WERI-Rb-1 (cell line): ENCODE results near the gene PCED1B.

Experiments
- DNase-seq: peaks from one replicate; pipeline ENCODE4 v3.0.0-alpha.2; 2020
- H3K27ac ChIP-seq: fragments of 250-450 bp; sonication (Bioruptor Pico); 2 replicates; pipeline ENCODE4 v1.5.1; 2020; ENCODE audit warnings: mild to moderate bottlenecking, moderate library complexity
- H3K27me3 ChIP-seq: fragments of 250-450 bp; sonication (Bioruptor Pico); 2 replicates; pipeline ENCODE4 v1.5.1; 2021; ENCODE audit warnings: mild to moderate bottlenecking, low read depth, moderate library complexity; ENCODE audit not compliant: insufficient read depth, severe bottlenecking
- H3K36me3 ChIP-seq: fragments of 250-450 bp; sonication (Bioruptor Pico); 2 replicates; pipeline ENCODE4 v1.5.1; 2020; ENCODE audit warnings: mild to moderate bottlenecking, moderate library complexity
- H3K4me3 ChIP-seq: 2 replicates; pipeline ENCODE4 v1.5.1; 2011; ENCODE audit warnings: low read depth, mild to moderate bottlenecking, control low read depth, low read length
- H3K9me3 ChIP-seq: fragments of 250-450 bp; sonication (Bioruptor Pico); 2 replicates; pipeline ENCODE4 v1.5.1; 2021; ENCODE audit warnings: mild to moderate bottlenecking, moderate library complexity; ENCODE audit not compliant: severe bottlenecking
- TF ChIP-seq, protein P1 (sequence below): IDR thresholded peaks from 2 replicates; pipeline ENCODE4 v1.5.1; 2011; ENCODE audit warnings: low read depth, mild to moderate bottlenecking, control low read depth, inconsistent platforms, low read length

The PCED1B gene

DNA sequence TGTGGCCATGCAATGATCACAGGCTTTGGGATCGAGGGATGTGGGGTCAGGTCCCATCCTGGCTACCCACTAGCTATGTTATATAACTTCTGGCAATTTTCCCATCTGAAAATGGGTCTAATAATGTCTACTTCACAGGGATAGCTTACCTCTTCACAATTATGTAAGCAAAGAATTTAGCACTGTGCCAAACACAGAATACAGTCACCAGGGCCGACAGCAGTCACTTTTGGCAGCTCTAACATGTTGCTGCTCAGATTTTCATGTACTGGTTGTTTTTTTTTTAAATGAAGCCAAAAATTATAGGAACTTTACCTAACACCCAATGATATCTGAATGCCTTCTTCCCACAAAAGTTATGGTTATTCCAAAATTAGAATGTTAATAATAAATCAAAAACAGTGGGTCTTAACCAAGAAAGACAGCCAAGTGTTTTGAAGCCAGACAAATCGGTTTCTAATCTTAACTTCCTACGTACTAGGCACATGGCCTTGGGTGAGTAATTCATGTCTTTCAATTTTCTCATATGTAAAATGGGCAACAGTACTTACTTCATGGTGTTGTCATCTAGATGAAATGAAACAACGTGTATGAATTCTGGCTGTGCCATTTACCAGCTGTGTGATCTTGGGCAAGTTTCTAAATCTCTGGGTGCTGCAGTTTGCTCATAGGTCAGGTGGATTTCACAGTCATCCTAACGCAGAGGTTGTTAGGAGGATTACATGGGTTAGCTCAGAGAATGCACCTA, 13.0 kb upstream of the PCED1B start:
- Histone ChIP-seq H3K4me3 (no peak overlapping the region), H3K27ac (no peak overlapping the region), H3K36me3 (no peaks in the 10 kb centered on the region), H3K27me3 (peaks cover 15% of the 10 kb centered on the region), H3K9me3 (no peaks in the 10 kb centered on the region)
- DNase-seq = no peak
- TF ChIP-seq, protein P1, sequence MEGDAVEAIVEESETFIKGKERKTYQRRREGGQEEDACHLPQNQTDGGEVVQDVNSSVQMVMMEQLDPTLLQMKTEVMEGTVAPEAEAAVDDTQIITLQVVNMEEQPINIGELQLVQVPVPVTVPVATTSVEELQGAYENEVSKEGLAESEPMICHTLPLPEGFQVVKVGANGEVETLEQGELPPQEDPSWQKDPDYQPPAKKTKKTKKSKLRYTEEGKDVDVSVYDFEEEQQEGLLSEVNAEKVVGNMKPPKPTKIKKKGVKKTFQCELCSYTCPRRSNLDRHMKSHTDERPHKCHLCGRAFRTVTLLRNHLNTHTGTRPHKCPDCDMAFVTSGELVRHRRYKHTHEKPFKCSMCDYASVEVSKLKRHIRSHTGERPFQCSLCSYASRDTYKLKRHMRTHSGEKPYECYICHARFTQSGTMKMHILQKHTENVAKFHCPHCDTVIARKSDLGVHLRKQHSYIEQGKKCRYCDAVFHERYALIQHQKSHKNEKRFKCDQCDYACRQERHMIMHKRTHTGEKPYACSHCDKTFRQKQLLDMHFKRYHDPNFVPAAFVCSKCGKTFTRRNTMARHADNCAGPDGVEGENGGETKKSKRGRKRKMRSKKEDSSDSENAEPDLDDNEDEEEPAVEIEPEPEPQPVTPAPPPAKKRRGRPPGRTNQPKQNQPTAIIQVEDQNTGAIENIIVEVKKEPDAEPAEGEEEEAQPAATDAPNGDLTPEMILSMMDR = no peak

DNA sequence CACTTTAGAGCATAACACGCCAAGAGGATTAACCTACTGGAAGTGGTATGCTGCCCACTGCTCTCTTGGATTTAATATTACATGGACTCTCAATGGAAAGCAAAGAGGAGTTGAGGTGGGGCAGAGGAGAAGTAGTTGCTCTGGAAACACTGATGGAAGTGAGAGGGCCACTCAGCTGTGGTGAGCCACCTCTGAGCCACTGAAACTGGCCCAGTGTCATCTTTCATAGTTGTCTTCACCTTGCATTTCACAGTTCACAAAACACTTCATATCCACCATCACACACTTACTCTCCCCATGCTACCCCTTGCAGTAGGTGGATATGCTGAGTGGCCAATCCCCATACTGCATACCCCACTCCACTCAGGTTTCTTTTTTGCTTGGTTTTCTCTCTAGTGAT, 12.2 kb upstream of the PCED1B start:
- H3K4me3 ChIP-seq = no peak overlapping the region
- no peak for DNase-seq
- H3K36me3 ChIP-seq = no peaks in the 10 kb centered on the region
- TF ChIP-seq, protein P1 = no peak
- no peaks in the 10 kb centered on the region for H3K9me3 ChIP-seq
- H3K27ac ChIP-seq = no peak overlapping the region
- peaks cover 15% of the 10 kb centered on the region for H3K27me3 ChIP-seq

DNA sequence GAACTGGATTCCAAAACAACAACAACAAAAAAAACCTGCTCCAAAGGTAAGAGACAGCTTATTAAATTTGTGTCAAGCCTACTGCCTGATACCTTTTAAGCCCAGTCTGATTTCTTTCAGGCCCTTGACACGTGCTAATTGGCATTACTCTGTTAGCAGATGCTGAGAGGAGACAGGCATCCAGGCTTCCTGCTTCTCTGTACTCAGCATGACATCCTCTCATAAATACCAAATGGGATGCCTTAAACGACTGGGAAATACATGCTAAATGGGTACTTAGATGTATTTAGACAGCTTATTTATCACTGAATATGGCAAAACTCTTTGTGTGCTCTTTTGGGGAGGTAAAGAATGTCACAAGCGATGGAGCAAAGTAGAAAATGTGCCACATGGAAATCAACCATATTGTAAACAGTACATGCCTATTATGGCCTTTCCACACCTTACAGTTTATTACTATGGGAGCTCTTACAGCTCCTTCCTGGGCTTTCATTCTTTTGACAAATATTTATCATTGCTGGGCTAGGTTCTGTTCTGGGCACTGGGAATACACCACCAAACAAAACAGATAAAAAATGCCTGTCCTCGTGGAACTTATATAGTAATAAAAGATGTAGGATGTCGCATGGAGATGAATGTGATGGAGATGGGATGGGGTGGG, 11.5 kb upstream of the PCED1B start:
- Histone ChIP-seq H3K27ac (no peak overlapping the region), H3K36me3 (no peaks in the 10 kb centered on the region), H3K27me3 (peaks cover 21% of the 10 kb centered on the region), H3K9me3 (no peaks in the 10 kb centered on the region), H3K4me3 (no peak overlapping the region)
- no peak for DNase-seq
- TF ChIP-seq, protein P1 = no peak

DNA sequence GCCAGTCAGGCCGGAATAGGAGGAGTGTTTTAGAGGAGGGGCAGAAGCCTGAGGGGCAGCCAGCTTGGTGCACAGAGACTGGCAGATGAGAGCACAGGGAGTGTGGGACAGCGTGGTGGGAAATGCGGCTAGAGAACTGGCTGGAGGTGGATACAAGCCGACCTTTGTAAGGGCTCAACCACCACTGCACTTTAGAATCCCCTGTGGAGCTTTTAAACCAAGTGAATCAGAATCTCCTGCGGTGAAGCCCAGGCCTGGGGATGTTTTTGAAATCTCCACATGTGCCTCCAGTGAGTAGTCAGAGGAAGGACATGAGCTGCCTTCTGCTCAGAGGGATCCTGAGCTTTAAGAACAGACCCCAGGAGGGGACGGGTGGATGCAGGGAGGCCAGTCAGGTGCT, 10.9 kb upstream of the PCED1B start:
- no peak overlapping the region for H3K27ac ChIP-seq
- no peaks in the 10 kb centered on the region for H3K36me3 ChIP-seq
- no peaks in the 10 kb centered on the region for H3K9me3 ChIP-seq
- no peak overlapping the region for H3K4me3 ChIP-seq
- no peak for DNase-seq
- peaks cover 23% of the 10 kb centered on the region for H3K27me3 ChIP-seq
- TF ChIP-seq, protein P1 = no peak

DNA sequence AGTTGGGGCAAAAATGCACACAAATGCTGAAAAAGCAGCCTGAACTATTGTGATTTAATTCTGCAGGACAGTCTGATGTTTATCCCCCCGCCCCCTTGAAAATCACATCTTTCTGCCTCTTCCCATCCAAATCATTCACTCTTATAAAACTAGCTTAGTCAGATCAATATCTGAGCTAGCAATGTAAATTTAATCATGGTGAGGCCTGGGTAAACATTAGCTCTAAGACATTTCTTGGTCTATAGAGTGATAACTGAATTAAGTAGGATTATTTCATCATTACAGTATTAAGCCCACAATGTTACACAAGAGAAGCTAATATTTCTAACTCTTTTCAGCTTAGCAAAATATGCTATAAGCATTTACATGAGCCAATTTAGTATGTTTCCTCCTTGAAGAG, 9.1 kb upstream of the PCED1B start:
- no peak overlapping the region for H3K4me3 ChIP-seq
- H3K9me3 ChIP-seq = no peaks in the 10 kb centered on the region
- H3K27ac ChIP-seq = no peak overlapping the region
- DNase-seq = no peak
- TF ChIP-seq, protein P1 = no peak
- H3K36me3 ChIP-seq = no peaks in the 10 kb centered on the region
- peaks cover 23% of the 10 kb centered on the region for H3K27me3 ChIP-seq
